ENCODE data around the gene ATP5F1D. TPM values are rescaled to one million over a fixed set of nuclear protein-coding genes. Genes with fewer than 3 reads are reported as not detected.

ATP5F1D gene
- total RNA-seq, 2 donors from 2014 or later = 193 to 269 TPM

DNA sequence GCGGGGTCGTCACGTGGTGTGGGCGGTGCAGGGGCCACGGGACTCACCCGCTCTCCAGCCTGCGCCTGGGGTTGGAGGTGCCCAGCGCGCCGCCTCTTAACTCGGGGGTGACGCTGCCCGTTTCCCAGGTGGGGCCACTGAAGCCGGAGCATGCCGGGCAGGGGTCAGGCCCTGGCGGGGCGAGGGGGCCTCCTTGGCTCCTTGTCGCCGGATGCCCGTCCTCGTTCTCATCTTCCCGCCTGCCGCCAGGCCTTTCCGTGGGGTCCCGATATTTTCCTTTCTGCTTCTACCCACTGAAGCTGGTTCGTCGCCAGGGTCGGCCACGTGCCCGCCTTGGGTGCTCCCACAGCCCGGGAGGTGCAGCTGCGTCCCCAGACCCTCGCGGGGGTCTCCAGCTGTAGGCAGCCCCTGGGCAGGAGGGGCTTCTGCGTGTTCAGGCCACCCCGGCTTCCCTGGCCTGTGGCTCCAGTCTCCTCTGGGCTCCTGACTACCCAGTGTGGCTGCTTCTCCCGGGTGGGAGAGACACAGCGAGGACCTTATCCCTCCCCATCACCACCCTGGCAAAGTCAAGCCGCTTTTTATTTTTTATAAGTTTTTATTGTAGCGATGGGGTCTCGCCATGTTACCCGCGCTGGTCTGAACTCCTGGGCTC is 34.6 kb downstream of the ATP5F1D start:
- Histone ChIP-seq H3K9me3 (no peaks in the 10 kb centered on the region), H3K4me1 (peaks cover 0 to 52% of the 10 kb centered on the region in 2 donors), H3K36me3 (peaks cover 50% of the 10 kb centered on the region), H3K4me3 (peak overlapping the region; percentile 71 to 77), H3K27me3 (no peaks in the 10 kb centered on the region), H3K27ac (peak overlapping the region; percentile 96 to 98)
- TF ChIP-seq, protein P1, sequence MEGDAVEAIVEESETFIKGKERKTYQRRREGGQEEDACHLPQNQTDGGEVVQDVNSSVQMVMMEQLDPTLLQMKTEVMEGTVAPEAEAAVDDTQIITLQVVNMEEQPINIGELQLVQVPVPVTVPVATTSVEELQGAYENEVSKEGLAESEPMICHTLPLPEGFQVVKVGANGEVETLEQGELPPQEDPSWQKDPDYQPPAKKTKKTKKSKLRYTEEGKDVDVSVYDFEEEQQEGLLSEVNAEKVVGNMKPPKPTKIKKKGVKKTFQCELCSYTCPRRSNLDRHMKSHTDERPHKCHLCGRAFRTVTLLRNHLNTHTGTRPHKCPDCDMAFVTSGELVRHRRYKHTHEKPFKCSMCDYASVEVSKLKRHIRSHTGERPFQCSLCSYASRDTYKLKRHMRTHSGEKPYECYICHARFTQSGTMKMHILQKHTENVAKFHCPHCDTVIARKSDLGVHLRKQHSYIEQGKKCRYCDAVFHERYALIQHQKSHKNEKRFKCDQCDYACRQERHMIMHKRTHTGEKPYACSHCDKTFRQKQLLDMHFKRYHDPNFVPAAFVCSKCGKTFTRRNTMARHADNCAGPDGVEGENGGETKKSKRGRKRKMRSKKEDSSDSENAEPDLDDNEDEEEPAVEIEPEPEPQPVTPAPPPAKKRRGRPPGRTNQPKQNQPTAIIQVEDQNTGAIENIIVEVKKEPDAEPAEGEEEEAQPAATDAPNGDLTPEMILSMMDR (IDR thresholded peaks at IDR 0.05) = no peak
- no peak for DNase-seq (ENCODE audit: low spot score)

DNA sequence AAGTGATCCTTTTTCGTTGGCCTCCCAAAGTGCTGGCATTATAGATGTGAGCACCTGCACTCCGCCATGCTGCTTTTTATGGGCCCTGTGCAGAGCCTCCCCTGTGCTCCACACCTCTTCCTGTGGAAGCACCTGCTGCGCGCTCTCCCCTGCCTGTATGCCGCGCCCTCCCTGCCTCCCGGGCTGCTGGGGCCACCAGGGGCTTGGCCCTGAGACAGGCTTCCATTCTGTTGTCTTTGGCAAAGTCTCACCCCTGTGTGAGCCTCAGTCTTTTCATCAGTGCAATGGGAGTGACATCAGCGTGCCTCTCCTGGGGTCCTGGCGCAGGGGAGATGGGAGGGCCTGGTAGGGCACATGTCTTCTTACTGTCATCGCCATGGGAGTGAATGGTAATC is 35.1 kb downstream of the ATP5F1D start:
- Histone ChIP-seq H3K27me3 (no peaks in the 10 kb centered on the region), H3K4me1 (peaks cover 0 to 47% of the 10 kb centered on the region in 2 donors), H3K4me3 (peak overlapping the region in 1 of 2 donors; percentile 77), H3K9me3 (no peaks in the 10 kb centered on the region), H3K27ac (peak overlapping the region; percentile 96 to 98), H3K36me3 (peaks cover 45% of the 10 kb centered on the region)
- DNase-seq (ENCODE audit: low spot score) = no peak
- TF ChIP-seq, protein P1 (IDR thresholded peaks at IDR 0.05) = no peak

DNA sequence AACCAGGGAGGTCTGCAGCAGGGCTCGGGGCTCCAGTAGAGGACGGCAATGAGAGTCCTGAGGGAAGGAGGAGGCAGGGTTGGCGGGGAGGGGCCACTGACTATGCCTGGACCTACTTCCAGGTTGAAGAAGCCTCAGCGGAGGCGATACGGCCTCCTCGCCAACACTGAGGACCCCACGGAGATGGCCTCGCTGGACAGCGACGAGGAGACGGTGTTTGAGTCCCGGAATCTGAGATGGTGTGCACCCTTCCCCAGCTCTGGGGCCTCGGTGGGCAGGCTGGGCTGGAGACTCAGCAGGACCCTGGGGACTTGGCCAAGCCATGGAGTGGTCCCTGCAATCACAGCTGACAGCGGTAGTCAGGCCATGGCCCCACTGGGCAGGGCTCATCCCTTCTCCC is 35.5 kb downstream of the ATP5F1D start:
- Histone ChIP-seq H3K36me3 (peaks cover 41% of the 10 kb centered on the region), H3K4me3 (no peak overlapping the region), H3K27ac (no peak overlapping the region), H3K27me3 (no peaks in the 10 kb centered on the region), H3K4me1 (peaks cover 0 to 42% of the 10 kb centered on the region in 2 donors), H3K9me3 (no peaks in the 10 kb centered on the region)
- no peak for DNase-seq (ENCODE audit: low spot score)
- TF ChIP-seq, protein P1 (IDR thresholded peaks at IDR 0.05) = no peak

DNA sequence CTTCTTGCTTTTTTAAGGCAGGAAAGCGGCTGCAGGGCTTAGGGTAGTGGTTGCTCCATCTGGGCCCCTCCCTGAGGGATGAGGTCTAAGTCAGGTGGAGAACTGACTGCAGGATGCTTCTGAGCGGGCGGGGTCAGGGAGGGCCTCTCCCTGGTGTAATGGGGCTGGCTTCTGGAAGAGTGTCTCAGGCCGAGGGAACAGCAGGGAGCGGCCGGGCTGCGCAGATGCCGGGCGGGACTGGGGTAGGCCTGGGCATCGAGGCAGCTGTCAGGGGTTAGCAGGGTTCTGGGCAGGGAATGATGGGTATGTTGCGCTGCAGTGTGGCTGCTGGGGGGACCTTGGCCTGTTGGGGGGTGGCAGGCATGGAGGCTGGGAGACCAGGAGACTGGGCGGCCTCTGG is 36.5 kb downstream of the ATP5F1D start:
- H3K27ac ChIP-seq = no peak overlapping the region
- no peak for DNase-seq (ENCODE audit: low spot score)
- peaks cover 30% of the 10 kb centered on the region for H3K36me3 ChIP-seq
- H3K4me1 ChIP-seq = peaks cover 0 to 32% of the 10 kb centered on the region in 2 donors
- H3K27me3 ChIP-seq = no peaks in the 10 kb centered on the region
- H3K4me3 ChIP-seq = no peak overlapping the region
- TF ChIP-seq, protein P1 (IDR thresholded peaks at IDR 0.05) = no peak
- no peaks in the 10 kb centered on the region for H3K9me3 ChIP-seq

DNA sequence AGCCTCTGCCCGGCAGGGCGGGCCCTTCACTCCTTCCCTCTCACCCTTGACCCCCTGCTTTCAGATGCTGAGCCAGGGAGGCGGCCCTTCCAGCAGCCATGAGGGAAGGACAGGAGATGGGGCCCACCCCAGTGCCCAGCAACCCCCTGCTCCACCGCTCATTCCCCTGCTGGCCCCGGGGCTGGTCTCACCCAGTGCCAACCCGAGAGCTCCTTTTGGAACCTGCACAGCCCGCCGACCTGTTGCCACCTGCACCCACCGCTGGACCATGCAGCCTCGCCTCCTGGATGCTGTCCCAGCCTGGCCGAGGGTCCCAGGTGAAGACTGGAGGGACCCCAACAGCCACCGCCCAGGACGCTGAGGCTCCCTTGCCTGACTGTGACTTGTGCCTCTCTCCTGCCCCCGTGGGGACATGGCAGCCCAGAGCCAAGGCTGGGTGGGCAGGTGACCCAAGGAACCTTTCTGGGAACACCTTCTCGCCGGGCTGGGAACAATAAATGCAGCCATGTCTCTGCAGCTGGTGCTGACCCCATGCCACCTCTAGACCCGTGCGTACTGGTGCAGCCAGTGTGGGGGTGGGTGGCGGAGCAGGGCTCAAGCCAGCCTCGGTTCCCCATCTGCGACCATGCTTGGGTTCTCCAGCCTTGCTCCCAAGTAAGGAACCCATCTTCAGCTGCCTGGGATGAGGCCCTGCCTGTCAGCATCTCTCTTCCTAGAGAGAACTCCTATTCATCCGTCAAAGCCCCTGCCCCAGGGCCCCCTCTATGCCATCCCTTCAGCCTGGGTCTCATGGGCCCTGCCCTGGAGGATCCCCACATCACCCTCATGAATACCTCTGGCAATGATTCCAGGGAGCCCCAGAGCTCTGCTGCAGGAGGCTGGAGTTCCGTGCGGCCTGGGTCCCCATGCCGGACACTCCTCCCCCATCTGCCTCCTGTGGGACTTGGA is 37.4 kb downstream of the ATP5F1D start:
- Histone ChIP-seq H3K27ac (no peak overlapping the region), H3K9me3 (no peaks in the 10 kb centered on the region), H3K4me1 (peaks cover 0 to 23% of the 10 kb centered on the region in 2 donors), H3K27me3 (peaks cover 0 to 4% of the 10 kb centered on the region in 2 donors), H3K36me3 (peaks cover 21% of the 10 kb centered on the region), H3K4me3 (no peak overlapping the region)
- TF ChIP-seq, protein P1 (IDR thresholded peaks at IDR 0.05) = no peak
- no peak for DNase-seq (ENCODE audit: low spot score)
